GM21367 (cell line): ENCODE data around the gene MMP19.
"Not testable (repeated sequence)": the region's sequence is repeated elsewhere in the genome, so short reads cannot be mapped to it uniquely, and the experiment has no call there.

Experiments used
- ATAC-seq: cut with Tn5 transposase; IDR thresholded peaks from one replicate; pipeline ENCODE4 v1.9.1; 2021; ENCODE audit not compliant: unreplicated experiment

The MMP19 gene, protein sequence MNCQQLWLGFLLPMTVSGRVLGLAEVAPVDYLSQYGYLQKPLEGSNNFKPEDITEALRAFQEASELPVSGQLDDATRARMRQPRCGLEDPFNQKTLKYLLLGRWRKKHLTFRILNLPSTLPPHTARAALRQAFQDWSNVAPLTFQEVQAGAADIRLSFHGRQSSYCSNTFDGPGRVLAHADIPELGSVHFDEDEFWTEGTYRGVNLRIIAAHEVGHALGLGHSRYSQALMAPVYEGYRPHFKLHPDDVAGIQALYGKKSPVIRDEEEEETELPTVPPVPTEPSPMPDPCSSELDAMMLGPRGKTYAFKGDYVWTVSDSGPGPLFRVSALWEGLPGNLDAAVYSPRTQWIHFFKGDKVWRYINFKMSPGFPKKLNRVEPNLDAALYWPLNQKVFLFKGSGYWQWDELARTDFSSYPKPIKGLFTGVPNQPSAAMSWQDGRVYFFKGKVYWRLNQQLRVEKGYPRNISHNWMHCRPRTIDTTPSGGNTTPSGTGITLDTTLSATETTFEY

DNA sequence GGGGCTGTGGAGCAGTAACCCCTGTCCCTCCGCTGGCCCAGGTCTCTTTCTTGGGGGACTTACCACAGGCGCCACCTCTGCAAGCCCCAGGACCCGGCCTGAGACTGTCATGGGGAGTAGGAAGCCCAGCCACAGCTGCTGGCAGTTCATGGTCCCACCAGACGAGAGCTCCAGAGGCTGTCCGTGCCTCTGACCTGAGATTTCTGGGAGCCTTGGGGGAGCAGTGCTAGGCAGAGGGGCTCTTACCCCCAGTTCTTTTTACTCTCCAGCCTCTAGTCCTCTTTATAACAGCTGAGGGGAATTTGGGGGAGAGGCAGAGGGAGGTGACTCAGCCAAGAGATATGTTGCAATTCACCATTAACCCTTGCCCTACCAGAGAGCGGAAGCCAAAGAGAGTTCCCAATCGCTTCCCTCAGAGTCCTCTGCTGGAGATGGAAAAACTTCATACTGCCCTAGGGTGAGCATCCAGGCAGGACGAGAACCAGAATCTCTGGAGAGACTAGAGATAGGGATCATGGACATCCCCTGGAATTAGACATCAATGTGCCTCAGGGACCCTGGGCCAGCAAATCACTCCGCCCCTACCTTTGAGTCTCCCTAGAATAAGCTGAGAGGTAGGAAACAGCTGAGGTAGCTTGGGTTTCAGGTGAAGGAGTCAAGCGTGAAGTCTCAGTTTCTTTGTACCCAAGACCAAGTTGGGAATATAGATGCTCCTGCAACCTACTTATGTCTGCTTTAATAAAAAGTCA, at the start of gene MMP19:
Gene MMP19 (minus strand): TSS at position 256 of the 749 bp plus-strand sequence. CDS start 106 bp downstream, at position 150.
- no peak for ATAC-seq

DNA sequence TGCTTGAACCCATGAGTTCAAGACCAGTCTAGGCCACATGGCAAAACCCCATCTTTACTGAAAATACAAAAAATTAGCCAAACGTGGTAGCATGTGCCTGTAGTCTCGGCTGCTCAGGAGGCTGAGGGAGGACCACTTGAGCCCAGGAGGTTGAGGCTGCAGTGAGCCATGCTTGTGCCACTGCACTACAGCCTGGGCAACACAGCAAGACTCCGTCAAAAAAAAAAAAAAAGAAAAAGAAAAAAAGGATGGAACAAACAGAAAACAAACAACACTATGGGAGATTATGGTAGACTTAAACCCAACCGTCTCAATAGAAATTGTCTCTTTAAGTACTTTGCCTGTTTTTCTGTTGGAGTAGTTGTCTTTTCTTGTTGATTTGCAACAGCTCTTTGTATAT, 48.6 kb upstream of the MMP19 start:
- ATAC-seq: no peak

DNA sequence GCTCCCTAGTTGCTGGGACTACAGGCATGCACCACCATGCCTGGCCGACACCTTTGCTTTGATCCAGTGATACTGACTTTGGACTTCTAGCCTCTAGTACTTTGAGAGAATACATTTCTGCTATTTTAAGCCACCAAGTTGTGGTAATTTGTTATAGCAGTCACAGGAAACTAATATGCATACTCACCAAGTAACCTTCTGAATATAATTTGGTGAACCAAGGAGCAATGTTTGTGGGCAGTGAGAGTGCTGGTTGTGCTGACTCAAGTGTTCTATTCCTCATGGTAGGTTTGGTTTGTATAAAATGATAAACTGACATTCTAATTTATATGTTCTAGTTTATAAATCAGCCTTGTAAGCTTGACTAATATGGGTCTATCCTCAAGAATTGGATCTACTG, 42.4 kb upstream of the MMP19 start:
- ATAC-seq: no peak

DNA sequence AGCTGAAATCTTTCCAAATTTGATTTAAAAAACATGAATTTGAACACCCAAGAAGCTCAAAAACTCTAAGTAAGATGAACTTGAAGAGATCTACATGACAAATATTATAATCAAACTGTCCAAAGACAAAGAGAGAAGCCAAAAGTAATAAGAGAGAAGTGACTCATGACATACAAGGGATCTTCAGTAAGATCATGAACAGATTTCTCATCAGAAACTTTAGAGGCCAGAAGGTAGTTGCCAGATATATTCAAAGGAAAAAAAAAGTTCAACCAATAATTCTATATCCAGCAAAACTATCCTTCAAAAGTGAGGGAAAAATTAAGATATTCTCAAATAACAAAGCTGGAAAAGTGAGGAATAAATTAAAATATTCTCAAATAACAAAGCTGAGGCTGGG, 35.1 kb upstream of the MMP19 start:
- no peak for ATAC-seq

DNA sequence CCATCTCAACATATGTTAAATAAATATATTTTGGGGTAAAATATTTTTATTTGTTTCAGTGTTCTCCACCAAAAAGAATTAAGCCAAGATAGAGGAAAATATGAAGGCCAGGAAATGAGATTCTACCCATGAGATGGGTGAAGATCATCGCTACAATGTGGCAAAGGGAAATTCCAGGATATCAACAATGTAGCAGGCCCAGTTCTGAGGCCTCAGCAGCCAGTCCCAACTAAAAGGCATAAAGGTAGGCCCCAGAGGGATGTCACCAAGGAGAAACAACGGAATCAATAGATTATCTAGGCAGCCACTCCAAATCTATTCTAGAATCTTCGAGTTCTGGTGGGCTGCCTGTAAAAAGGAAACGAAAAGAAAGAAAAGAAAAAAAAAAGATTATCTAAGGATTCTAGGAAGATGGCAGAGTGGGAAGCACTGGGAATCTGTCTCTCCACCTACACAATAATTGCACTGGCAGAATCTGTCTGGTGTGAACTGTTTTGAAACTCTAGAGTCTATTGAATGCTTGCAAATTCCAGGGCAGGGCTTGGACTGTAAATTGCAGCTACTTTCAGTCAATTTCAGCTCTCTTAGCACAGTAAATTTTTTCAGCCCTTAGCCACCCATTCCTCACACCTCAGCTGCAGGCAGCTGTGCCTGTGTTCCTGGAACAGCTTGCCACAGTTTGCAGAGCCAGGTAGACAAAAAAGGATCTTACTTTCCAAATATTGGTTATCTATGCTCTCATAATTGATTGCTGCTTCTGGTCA, 33.1 kb upstream of the MMP19 start:
- ATAC-seq: no peak

DNA sequence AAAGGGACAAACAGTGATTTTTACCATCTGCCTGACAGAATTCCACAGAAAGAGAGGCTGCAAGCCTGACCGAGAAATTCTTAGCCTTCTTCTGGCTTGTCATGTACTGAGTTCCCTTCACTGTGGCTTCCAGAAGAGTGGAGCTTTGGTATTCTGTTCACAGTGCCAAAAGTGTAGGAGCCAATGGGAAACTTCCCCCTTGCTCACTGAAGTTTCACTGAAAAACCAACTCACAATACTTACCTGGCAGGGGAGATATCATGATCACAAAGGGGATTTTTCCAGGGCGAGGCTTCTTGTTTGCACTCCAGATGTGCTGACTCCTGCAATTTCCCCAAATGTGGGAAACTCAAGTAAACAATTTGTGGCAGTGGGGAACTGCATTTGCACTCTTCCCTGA, 31.7 kb upstream of the MMP19 start:
- no peak for ATAC-seq

DNA sequence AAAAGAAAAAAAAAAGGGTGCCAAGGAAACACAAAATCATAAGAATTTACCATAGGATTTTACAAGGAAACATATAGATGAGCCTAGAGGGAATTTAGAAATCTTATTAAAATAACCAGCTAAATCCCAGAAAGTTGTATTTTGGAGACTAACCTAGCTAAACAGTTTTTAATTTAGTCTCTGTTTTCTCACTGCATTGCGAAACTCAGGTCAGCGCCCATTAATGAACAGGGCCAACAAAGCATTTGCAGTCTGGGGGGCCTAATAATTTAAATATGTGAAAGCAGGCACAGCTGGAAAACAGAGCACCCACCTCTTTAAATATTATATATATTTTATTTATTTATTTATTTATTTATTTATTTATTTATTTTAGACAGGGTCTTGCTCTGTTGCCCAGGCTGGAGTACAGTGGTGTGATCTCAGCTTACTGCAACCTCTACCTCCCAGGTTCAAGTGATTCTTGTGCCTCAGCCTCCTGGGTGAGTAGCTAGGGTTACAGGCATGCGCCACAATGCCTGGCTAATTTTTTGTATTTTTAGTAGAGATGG, 23.8 kb upstream of the MMP19 start:
- not testable (repeated sequence) for ATAC-seq

DNA sequence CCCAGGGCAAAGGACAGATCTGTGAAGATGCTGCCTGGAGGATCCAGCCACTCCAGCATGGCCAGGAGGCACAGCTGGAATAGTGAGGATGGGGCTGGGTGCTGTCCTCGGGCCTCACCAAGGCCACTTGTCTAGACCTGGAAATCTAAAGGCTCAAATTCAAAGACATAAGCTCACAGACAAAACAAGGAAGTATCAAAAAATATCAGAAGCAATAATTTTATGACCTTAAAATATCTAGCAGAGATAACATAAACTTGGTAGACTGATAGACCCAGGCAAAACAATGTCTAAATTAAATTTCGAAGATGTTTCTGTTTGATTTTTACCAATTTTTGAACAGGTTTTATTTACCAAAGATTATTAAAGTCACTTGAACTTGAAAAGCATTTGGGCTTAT, 22.6 kb upstream of the MMP19 start:
- no peak for ATAC-seq

DNA sequence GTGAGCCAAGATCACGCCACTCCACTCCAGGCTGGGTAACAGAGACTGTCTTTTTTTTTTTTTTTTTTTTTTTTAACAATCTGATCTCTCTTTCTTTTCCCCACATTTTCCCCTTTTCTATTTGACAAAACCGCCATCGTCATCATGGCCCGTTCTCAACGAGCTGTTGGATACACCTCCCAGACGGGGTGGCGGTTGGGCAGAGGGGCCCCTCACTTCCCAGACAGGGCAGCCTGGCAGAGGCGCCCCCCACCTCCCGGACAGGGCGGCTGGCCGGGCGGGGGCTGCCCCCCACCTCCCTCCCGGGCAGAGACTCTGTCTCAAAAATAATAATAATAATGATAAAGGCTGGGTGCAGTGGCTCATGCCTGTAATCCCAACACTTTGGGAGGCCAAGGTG, 20.2 kb upstream of the MMP19 start:
- ATAC-seq: not testable (repeated sequence)

DNA sequence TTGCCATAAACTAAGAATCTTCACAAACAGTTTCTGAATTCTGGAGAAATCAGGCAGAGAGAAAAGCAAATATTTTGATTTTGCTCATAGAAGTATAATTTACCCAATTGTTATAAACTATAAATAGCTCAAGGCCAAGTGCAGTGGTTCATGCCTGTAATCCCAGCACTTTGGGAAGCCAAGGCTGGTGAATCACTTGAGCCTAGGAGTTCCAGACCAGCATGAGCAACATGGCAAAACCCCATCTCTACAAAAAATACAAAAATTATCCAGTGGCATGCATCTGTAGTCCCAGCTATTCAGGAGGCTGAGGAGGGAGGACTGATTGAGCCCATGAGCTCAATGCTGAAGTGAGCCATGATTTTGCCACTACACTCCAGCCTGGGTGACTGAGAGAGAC, 19.6 kb upstream of the MMP19 start:
- ATAC-seq: no peak

DNA sequence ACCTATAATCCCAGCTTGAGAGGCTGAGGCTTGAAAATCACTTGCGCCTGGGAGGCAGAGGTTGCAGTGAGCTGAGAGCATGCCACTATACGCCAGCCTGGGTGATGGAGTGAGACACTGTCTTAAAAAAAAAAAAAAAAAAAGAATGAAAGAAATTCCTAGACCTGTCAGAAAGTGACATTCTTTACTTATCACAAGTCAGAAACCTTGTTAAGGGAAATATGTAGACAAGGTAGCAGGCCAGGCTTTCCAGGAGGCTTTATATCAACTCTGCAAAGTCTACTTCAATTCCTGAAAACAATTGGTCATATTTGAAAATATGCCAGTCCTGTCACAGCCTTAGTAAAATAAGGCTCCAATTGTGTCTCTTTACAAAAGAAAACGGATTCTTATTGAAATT, 19.1 kb upstream of the MMP19 start:
- no peak for ATAC-seq

DNA sequence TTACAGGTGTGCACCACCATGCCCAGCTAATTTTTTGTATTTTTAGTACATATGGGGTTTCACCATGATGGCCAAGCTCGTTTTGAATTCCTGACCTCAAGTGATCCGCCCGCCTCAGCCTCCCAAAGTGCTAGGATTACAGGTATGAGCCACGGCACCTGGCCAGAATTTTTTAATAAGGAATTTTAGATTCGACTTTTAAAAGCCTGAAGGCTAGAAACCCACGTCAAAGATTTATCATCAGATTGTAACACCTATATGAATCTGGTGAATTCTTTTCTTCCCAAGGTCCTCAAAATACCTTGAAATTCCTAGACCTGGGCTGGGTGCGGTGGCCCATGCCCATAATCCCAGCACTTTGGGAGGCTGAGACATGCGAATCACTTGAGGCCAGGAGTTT, 18.7 kb upstream of the MMP19 start:
- no peak for ATAC-seq

DNA sequence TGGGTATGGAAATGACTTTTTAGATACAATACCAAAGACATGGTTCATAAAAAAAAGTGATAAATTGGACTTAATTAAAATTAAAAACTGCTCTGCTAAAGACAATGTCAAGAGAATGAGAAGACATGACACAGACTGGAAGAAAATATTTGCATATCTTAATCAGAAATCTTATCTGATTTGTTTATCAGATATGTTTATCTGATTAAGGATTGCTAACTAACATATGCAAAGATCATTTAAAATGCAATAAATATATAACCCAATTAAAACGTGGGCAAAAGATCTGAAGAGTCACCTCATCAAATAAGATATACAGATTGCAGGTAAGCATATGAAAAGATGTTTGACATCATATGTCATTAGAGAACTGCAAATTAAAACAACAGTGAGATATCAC, 10.0 kb upstream of the MMP19 start:
- no peak for ATAC-seq

DNA sequence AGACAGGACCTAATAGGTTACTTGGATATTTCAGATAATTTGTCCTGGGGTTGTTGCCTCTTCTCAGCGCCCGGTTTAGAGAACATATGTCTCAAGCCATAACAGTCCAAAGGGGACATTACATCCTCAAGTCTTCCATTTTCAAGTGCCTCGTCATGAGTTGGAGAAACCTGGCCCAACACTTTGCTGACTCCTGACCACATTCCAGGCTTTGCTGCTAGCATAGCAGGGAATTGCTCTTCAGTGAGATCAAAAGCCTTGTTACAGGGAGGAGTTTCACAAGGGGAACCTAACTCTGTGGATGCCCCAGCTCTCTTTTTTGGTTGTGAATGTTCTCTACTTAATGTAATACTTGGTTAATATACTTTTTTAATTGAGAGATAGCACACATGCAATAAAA, 8.2 kb upstream of the MMP19 start:
- no peak for ATAC-seq

DNA sequence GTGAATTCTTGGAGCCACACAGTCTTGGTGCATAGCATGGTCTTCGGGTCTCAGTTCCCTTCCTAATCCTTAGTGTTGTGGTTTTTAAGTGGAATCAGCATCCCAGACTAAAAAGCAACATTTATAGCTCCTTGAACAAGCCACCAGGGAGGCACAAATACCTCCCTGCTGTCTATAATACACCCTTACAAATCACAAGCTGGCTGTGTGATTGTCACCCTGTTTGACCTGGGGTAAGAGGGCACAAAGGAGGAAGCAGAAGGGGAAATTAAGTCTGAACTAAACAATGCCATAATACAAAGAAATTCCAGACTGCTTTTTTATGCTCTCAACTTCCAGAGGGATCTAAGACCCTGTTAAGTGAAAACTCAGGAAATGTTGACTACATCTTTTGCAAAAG, 7.7 kb upstream of the MMP19 start:
- ATAC-seq: no peak

DNA sequence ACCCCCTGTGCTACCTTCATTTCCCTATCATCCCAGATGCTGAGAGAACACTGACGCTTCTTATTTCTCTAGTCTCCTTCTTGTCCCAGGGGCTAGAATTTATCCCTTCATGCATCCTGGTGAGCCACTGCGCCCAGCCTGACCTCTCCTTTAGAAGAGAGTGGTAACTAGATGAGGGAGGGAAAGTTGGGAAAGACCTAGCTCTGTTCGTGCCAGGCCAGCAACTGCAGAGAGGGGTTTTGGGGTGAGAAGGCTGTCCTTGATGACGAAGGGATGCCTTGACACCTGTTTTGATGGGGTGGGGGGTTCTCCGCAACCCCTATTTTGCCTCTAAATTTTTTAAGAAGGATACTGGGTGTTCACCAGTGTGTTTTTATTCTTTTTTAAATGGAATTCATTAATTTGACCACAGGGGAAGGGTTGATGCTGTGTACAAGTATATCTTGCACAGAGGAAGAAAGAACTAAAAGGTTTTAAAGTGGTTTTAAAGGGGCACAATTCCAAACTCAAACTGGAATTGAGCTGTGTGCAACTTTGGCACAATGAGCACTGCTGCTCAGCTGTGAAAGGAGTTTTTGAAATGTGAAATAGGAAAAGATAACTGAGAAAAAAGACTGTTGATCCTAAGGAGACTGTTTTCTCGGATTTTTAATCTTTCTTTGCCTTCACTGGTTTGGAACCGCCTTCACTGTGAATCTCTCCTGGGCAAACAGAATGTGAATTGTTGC, 7.0 kb upstream of the MMP19 start:
- ATAC-seq: no peak

DNA sequence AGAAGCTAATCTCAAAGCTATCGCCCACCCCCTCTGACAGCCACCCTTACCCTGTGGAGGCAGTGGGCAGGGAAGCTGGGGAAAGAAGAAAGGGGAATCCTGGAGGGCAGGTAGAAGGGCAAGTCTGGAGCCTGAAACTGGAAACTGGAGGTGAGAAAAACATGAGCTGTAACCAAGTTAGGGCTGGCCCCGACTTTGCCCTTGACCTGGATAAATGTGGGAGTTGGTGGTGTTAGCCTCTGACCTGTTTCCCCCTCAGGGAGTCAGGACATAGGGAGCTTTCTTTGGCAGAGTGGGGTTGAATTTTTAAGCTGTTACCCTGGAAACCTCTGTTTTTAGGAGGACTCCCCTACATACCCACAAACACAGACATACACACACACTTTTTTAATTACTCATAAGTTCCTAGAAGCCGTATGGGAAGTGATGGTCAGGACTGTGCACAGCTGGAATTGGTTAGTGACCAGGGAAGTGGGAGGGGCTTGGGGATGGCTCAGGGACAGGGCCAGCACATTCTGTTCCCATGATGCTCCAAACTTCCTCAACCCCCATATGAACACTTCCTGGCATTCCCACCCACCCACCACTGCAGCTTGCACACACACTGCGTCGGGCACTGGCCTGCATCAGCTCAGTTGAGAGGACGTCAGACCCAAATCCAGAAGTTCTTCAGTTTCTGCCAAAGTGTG, 5.0 kb upstream of the MMP19 start:
- no peak for ATAC-seq

DNA sequence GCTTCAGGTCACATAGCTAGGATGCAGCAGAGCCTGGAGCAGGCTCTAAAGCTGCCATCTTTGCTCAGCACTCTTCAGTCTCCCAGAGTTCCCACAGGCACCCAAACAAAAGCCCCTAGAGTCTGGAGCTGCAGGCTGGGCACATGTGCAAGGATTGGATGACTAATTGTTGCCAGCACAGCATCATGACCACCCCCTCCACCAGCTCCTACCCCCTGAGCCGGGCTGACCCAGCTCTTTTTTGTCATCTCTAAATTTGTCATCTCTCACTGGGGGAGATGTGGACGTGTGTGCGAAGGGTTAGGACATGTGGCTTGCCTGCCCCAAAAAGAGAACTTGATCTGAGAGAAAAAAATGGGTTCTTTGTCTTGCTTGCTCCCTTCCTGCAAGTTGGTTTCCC, 4.3 kb upstream of the MMP19 start:
- ATAC-seq: no peak

DNA sequence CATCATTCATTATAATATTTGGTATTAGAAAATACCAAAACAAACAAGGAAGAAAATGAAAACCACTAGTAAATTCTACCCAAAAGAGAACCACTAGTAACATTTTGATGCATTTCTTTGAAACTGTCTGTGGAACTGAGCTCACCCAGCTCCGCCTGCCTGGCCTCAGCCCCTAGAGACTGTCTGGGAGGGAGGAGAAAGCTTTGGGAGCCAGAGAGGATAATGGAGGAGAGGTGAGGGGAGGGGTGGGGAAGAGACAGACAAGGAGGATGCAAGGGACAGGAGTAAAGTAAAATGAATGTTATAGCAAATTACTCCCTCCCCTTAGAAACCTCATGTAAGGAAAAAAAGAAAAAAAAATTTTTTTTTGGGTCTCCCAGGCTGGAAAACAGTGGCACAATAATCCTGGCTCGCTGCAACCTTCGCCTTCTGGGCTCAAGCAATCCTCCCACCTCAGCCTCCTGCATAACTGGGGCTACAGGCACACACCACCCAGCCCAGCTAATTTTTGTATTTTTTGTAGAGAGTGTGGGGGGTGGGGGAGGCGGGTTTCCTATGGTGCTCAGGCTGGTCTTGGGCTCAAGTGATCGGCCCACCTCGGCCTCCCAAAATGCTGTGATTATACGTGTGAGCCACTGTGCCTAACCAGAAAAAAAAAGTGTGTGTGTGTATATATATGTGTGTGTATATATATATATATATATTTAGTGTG, 3.2 kb upstream of the MMP19 start:
- no peak for ATAC-seq
